NCI-H226 (cell line): ENCODE data around the gene ACP1.

Experiments used
- DNase-seq: peaks from one replicate; pipeline ENCODE4 v3.0.0-alpha.2; 2015

ACP1 gene

GRCh38 chr2:282371-283263 lies 17.9 kb downstream of the ACP1 start:
- no peak for DNase-seq

GRCh38 chr2:283996-284794 lies 19.4 kb downstream of the ACP1 start:
- no peak for DNase-seq

- no peak for DNase-seq
These were observed 20.2 kb downstream of the ACP1 start for GRCh38 chr2:284896-285492.

GRCh38 chr2:285531-285930 lies 20.8 kb downstream of the ACP1 start:
- DNase-seq, result peak; percentile 75

- DNase-seq, result no peak
These were observed 21.3 kb downstream of the ACP1 start for GRCh38 chr2:286035-286434.

- DNase-seq, result no peak
These were observed 22.1 kb downstream of the ACP1 start for GRCh38 chr2:286774-287392.

- no peak for DNase-seq
These were observed 22.7 kb downstream of the ACP1 start for GRCh38 chr2:287471-287885.

GRCh38 chr2:287911-288757 lies 23.4 kb downstream of the ACP1 start, which contains the start of gene ALKAL2:
TSS of gene ALKAL2 (minus strand) at chr2:288091. CDS start at chr2:287835, 256 bp downstream.
- DNase-seq, result no peak

- no peak for DNase-seq
These were observed 24.1 kb downstream of the ACP1 start for GRCh38 chr2:288758-289361.

- DNase-seq, result no peak
These were observed 24.8 kb downstream of the ACP1 start for GRCh38 chr2:289362-290089.

- peak; percentile 43 for DNase-seq
These were observed 25.5 kb downstream of the ACP1 start for GRCh38 chr2:290090-290722.

GRCh38 chr2:295090-295489 lies 30.3 kb downstream of the ACP1 start:
- DNase-seq, result no peak

- no peak for DNase-seq
These were observed 31.6 kb downstream of the ACP1 start for GRCh38 chr2:296354-296753.

- no peak for DNase-seq
These were observed 40.6 kb downstream of the ACP1 start for GRCh38 chr2:305366-305765.

GRCh38 chr2:309148-309953 lies 44.6 kb downstream of the ACP1 start:
- DNase-seq, result no peak

- DNase-seq, result no peak
These were observed 45.3 kb downstream of the ACP1 start for GRCh38 chr2:309954-310510.

- no peak for DNase-seq
These were observed 46.2 kb downstream of the ACP1 start for GRCh38 chr2:310994-311393.

GRCh38 chr2:313991-314390 lies 49.2 kb downstream of the ACP1 start:
- DNase-seq, result no peak
